ENCODE results near the gene KIF26B. TPM values are rescaled to one million over a fixed set of nuclear protein-coding genes. Genes with fewer than 3 reads are reported as not detected.

The KIF26B gene
- total RNA-seq, 2 donors from 2014 or later, result 0.31 to 0.36 TPM

DNA sequence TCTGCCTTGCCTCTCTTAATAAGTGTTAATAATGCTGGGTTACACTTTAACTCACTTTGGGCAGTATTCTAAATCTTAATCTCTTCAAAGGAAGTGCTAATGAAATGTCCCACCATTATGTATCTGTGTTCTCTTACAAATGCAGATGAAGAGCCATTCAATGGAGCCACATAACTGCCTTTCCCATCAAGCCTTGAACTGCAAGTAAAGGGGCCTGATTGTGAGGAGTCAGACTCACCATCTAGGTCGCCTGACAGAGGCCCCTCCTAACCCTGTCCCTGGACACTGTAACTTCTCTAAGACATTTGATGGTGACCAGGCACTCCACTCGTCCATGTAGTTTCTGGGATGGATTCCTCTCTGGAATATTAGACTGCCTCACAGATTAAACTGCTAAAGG, 329.4 kb downstream of the KIF26B start:
- ATAC-seq, result no peak
- DNase-seq, result no peak
- intact Hi-C loops (cut with DNase I, micrococcal nuclease), result no loop called here

DNA sequence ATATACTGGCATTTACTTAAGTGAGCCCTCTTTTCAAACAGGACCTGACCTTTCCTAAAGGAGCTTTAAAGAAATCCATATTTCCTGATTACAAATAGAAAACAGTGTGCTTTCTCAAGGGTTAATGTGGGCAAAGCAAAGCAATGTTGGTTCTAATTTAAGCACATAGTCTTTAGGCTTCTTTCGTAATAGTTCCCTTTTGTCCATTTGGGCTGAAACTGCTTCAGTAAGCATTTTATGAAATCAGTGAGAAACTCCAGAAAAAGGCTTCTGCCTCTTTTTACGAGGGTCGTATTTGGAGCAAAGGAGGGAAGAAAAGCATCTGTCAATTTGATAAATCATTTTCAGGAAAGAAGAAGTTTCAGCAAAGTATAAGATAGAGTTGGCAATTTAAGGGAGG, 331.2 kb downstream of the KIF26B start:
- ATAC-seq, result no peak
- intact Hi-C loops (cut with DNase I, micrococcal nuclease), result no loop called here
- no peak for DNase-seq

DNA sequence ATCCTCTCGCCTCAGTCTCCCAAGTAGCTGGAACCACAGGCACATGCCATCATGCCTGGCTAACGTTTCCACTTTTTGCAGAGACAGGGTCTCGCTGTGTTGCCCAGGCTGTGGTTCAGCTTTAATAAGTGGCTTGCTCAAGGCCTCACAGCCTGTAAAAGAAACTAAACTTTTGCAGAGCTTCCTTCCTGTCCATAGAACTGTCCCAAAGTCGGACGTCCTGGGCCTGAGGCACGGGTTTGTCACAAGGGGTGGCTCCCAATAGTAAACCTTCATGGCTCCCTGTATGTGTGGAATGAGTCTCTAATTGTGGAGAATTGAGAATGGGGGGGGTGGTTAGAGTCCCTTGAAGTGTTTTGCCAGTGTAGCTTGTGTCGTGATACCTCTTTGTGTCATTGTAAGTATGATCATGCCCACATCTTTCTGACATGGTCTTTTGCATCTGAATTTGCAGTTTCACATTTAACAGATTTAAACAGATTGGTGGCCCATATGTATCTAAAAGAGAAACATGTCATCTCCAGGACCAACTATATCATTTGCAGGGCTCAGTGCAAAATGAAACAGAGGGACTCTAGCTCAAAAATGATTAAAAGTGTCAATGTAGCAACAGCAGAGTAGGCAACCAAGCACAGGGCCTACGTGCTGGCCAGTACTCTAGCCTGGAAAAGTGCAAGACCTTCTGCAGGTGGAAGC, 332.1 kb downstream of the KIF26B start:
- ATAC-seq (no peak), DNase-seq (no peak)
- intact Hi-C loops (cut with DNase I, micrococcal nuclease), result no loop called here

- DNase-seq, result no peak
- intact Hi-C loops (cut with DNase I, micrococcal nuclease), result no loop called here
- ATAC-seq, result no peak
Measured at GRCh38 chr1:245488346-245489129, 333.8 kb downstream of the KIF26B start.

- intact Hi-C loops (cut with DNase I, micrococcal nuclease), result no loop called here
- DNase-seq (no peak), ATAC-seq (no peak)
Measured at GRCh38 chr1:245489838-245490237, 335.1 kb downstream of the KIF26B start.

DNA sequence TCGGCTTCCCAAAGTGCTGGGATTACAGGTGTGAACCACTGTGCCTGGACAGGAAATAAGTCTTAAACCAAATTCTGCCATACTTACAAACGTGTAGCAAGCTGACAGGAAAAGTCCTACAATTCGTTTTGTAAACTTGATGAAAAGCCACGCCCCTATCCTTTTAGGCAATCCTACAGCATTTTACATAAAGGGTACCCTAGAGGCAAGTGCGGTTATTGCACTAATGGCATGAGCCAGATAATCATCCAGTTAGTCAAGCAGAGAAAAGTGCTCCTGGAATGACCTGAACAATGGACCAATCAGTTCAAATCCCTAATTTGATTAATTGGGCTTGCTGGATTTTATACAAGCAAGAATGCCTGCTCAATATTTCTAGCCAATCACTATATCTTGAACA, 338.2 kb downstream of the KIF26B start:
- ATAC-seq (no peak), DNase-seq (no peak)
- intact Hi-C loops (cut with DNase I, micrococcal nuclease), result no loop called here

- ATAC-seq (no peak), DNase-seq (no peak)
- intact Hi-C loops (cut with DNase I, micrococcal nuclease), result no loop called here
Measured at GRCh38 chr1:245495681-245496080, 340.9 kb downstream of the KIF26B start.

DNA sequence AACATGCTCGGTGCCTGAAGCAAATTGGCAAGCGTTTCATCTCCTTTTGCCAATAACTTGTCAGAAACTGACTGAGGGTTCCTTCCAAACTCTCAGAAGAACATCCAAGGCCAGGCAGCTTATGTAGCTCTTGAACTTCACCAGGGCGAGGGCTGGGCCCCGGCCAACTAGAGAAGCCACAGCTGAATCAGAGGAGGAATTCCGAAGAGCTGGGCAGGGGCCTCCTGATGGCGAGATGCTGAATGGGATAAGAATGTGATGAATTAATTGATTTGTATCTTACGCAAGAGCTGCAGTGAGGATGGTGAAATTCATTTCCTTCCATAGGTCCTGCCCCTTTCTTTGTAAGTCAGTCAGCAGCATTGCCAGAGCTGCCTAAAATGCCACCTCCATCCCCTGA, 345.8 kb downstream of the KIF26B start:
- intact Hi-C loops (cut with DNase I, micrococcal nuclease), result no loop called here
- DNase-seq (no peak), ATAC-seq (no peak)

GRCh38 chr1:245501633-245502032, 346.8 kb downstream of the KIF26B start:
- ATAC-seq (no peak), DNase-seq (no peak)
- intact Hi-C loops (cut with DNase I, micrococcal nuclease), result no loop called here

- no peak for ATAC-seq
- intact Hi-C loops (cut with DNase I, micrococcal nuclease), result no loop called here
- no peak for DNase-seq
Measured at GRCh38 chr1:245503548-245503947, 348.8 kb downstream of the KIF26B start.

GRCh38 chr1:245510144-245510543, 355.4 kb downstream of the KIF26B start:
- ATAC-seq (no peak), DNase-seq (no peak)
- intact Hi-C loops (cut with DNase I, micrococcal nuclease), result no loop called here

DNA sequence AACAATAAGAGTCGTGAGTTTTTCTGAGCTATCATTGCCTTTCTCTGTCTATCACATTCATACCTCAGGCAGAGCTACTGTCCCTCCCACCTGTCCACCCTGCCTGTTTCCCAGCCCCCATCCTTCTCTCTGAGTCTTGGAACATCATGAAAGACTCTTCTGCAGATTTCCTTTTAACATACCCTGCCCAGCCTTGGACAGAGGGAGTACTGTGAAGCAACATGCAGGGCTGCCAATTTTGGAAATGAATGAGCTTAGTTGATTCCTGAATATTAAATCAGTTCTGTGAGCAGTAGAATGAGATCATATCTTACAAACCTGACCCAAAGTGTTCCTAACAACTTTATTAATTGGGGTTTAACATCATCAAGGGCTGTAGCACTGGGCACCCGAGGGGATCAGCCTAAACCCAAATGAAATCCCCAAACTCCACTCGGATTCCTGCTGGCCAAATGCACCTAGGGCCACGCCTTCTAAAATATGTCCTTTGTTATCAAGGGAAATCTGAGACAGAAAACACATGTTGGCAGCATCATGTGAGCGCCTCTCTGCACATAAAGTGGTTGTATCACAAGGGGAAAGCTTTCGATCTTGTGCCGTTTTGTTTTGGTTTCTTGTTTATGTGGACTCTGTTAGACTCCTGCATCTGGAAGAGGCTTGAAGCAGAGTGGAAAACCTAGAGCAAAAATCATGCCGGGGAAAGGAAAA, 357.6 kb downstream of the KIF26B start:
- no peak for DNase-seq
- intact Hi-C loops (cut with DNase I, micrococcal nuclease), result no loop called here
- ATAC-seq, result no peak

DNA sequence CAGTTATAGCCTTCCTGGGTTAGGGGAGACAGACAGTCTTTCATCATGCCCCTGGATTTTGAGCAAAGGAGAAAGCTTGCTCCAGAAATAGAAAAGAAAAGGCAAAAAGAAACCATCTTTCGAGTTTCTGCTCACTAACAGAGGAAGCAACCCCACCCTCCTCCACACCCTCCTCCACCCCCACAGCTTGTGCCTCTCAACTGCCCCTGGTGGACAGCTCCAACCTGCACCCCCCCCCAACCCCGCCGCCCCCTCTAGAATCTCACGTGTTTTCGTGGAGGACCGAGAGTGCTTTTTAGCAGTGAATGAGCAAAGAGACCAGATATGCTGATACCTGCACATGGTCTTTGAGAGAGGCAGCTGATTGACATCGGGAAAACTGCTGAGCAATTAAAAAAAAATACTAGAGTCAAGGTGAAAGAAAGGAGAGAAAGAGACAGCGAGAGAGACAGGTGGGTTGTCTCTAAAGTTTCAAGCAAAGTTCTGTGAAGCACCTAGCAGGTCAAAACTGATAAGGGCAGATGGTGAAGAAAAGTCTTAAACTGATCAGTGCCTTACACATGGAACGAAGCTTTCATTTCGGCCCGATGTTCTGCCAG, 358.3 kb downstream of the KIF26B start:
- intact Hi-C loops (cut with DNase I, micrococcal nuclease), result no loop called here
- DNase-seq, result no peak
- ATAC-seq, result no peak

DNA sequence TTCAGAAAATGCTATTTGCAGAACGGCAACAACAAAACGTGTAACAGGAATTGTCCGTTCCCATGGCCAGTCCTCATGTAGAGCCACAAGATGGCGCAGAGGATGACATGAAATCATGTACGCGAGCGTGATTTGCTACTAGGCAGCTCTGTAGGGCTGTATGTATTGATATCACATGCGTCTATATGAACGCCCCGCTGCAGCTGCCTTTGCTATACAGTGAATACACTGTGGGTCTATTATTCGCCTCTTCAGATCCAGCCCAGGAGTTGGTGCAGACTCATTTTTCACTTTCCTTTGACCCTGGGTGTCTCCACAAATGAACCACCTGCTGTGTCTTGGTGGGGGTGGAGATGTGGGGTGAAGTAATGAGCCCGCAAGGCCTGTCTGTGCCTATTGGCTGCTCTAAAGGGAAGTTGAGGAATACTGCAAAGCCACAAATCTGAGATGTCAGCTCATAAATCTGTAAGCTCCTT, 361.5 kb downstream of the KIF26B start:
- no peak for ATAC-seq
- DNase-seq, result no peak
- intact Hi-C loops (cut with DNase I, micrococcal nuclease), result no loop called here

DNA sequence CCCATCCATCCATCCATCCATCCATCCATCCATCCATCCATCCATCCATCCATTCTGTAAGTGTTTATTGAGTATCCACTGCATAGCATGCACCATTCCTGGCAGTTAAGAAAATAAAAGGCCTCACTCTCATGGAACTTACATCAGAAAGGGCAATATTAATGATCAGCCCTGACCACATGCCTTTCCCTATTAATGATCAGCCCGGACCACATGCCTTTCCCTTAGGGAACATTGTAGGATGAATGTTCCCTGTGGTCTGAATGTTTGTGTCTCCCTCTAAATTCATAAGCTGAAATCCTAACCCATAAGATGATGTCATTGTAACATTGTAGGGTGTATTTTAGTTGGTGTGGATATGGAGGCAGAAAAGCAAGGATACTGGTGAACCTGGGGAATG, 365.8 kb downstream of the KIF26B start:
- ATAC-seq (no peak), DNase-seq (no peak)
- intact Hi-C loops (cut with DNase I, micrococcal nuclease), result no loop called here

- intact Hi-C loops (cut with DNase I, micrococcal nuclease), result no loop called here
- ATAC-seq, result no peak
Measured at GRCh38 chr1:245526141-245526540, 371.4 kb downstream of the KIF26B start.

GRCh38 chr1:245528258-245528635, 373.5 kb downstream of the KIF26B start:
- intact Hi-C loops (cut with DNase I, micrococcal nuclease), result no loop called here
- ATAC-seq (no peak), DNase-seq (no peak)

More at GRCh38 chr1:245526141-245526540, 371.4 kb downstream of the KIF26B start:
- no peak for DNase-seq

GRCh38 chr1:245530937-245531336, 376.2 kb downstream of the KIF26B start:
- ATAC-seq (no peak), DNase-seq (no peak)
- intact Hi-C loops (cut with DNase I, micrococcal nuclease), result no loop called here

DNA sequence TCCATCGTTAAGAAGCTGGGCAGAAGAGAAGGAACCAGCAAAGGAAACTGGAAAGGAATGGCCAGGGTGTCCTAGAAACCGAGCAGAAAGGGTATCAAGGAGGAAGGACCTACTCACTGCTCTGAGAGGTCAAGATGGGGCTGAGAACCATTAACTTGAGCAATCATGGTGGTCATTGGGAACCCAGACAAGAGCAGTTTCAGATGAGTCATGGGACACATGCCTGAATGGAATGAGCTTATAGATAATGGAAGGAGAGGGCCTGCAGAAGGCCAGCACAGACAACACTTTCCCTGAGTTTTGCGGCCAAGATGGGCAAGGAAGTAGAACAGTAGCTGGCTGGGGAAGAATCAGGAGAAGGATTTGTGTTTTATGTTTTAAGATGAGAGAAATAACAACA, 383.2 kb downstream of the KIF26B start:
- no peak for ATAC-seq
- no peak for DNase-seq
- intact Hi-C loops (cut with DNase I, micrococcal nuclease), result no loop called here

- intact Hi-C loops (cut with DNase I, micrococcal nuclease), result no loop called here
- ATAC-seq, result no peak
- no peak for DNase-seq
Measured at GRCh38 chr1:245538671-245539070, 383.9 kb downstream of the KIF26B start.

All from left colon (tissue), 2 donors.